ENCODE data around the gene MAP7D2.

Gene MAP7D2

DNA sequence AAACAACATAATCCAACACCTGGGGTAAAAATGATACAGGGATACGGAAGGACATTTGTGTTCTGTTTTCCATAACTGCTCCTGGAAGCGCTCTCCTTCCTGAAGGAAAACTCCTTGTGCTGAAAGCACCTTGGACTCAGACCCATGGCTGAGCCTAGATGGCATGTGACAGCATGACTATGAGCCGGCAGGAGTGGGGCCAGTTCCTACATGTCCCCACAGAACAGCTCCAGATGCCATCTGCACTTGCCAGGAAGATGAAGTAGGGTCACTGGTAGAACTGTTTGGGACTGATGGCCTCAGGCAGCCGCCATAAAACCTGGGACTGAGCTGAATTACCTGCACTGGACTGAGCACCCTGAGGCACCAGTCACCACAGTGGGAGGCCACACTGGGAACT, 69.8 kb downstream of the MAP7D2 start:
- in situ Hi-C loops (cut with MboI; ENCODE audit: low sequenced_read_pairs), result no loop called here

- in situ Hi-C loops (cut with MboI; ENCODE audit: low sequenced_read_pairs), result no loop called here
These were observed 70.5 kb downstream of the MAP7D2 start for GRCh38 chrX:20046223-20046622.

DNA sequence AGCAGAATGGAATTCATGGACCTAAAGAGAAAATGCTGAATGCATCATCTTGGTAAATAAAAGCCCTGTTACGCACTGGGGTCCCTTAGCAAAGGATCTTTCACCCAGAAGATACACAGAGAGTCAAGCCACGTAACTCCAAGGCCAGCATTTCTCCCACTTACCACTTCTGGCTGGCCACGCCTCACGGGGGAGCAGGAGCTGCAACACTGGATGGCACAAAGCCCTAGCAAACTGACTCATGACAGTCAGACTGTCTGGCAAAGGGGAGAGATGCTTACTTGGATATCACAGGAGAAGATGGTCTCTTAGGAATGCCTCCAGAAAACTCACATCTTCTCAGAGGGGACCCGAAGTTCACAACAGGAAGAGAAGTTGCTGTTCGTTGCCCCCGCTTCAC, 74.5 kb downstream of the MAP7D2 start:
- in situ Hi-C loops (cut with MboI; ENCODE audit: low sequenced_read_pairs), result no loop called here

- in situ Hi-C loops (cut with MboI; ENCODE audit: low sequenced_read_pairs), result no loop called here
These were observed 77.7 kb downstream of the MAP7D2 start for GRCh38 chrX:20038966-20039365.

- in situ Hi-C loops (cut with MboI; ENCODE audit: low sequenced_read_pairs), result no loop called here
These were observed 79.5 kb downstream of the MAP7D2 start for GRCh38 chrX:20037186-20037585.

DNA sequence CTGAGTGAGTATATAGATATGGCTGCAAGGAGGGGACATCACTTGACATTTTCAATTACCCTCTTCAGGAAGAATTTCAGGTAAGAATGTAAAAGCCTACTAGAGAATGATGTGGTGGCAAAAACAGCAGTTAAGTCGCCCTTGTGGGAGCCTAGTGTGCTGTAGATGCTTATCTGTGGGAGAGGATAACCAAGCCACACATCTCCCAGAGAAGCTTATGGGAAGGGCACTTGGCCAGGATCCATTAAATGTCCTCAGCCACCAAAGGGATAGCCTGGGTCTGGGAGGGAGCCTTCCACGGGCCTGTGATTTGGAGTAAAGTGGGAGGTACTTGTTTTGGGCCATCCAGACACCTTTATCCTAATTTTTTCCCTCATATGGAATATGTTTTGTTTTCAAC, 84.5 kb downstream of the MAP7D2 start:
- in situ Hi-C loops (cut with MboI; ENCODE audit: low sequenced_read_pairs), result no loop called here

DNA sequence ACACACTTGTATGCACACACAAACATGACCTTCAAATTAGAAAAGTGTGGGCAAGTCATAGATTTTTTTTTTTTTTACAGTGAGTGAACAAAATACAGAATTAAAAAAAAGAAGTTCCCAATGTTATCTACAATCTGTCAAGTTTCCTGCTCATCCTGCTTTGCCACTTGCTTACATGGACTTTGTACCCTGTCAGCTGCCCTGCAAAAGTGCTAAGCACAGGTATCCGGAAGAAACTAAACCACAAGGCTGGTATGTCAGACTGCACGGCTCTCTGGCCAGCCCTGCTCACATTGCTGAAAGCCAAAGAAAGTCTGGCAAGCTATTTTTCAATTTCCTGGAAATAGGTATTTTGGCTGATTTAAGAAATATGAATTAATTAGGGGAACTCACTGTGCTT, 87.0 kb downstream of the MAP7D2 start:
- in situ Hi-C loops (cut with MboI; ENCODE audit: low sequenced_read_pairs), result no loop called here

DNA sequence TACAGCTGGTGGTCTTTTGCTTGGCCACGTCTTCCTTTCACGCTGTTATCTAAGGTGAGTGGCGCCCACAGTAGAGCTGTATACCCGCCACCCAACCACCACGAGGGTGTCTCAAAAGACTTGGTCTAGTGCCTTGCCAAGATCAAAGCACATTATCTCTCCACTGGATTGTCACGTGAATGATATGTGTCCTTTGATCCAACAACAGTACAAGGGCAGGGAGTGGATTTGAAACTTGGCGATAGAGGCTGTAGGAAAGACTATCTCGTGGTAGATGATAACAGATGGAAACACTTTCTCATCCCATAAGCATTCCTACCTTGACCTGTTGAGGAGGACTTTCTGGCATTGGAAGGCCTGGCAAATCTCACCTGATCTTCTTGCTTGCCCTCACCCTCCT, 88.1 kb downstream of the MAP7D2 start:
- in situ Hi-C loops (cut with MboI; ENCODE audit: low sequenced_read_pairs), result no loop called here

DNA sequence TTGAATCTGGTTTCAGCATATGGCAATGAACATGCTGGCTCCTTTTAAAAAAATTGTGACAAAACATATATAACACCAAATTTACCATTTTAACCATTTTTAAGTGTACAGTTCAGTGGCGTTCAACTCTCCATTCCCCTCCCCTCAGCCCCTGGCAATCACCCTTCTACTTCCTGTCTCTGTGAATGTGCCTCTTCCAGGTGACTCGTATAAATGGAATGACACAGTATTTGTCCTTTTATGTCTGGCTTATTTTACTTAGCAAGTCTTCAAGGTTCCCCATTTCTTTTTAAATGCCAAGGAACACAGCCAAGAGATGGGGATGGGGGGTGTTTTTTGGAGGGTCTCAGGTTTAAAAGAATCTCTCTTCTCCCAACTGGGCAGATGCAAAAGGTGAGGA, 90.4 kb downstream of the MAP7D2 start:
- in situ Hi-C loops (cut with MboI; ENCODE audit: low sequenced_read_pairs), result no loop called here

- in situ Hi-C loops (cut with MboI; ENCODE audit: low sequenced_read_pairs), result no loop called here
These were observed 96.9 kb downstream of the MAP7D2 start for GRCh38 chrX:20019672-20020365.

- in situ Hi-C loops (cut with MboI; ENCODE audit: low sequenced_read_pairs), result no loop called here
These were observed 100.1 kb downstream of the MAP7D2 start for GRCh38 chrX:20016616-20016945.

- in situ Hi-C loops (cut with MboI; ENCODE audit: low sequenced_read_pairs), result no loop called here
These were observed 100.6 kb downstream of the MAP7D2 start for GRCh38 chrX:20015945-20016615.

DNA sequence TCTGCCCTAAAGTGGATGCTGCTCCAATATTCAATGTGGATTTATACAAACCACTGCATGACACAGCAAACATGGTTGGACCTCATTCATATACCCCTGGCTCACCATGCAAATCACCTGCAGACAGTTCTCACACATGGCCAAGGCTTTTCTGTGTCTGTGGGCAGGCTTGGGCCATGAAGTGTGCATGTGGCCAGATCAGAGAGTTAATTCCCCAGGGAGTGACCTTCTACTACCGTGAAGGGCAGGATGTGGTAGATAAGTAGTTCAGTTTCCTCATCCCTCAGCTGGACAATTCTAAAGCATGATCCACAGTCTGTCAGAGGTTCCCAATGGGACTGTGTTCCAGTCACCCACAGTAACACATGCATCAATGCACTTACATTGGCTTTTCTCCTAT, 101.3 kb downstream of the MAP7D2 start:
- in situ Hi-C loops (cut with MboI; ENCODE audit: low sequenced_read_pairs), result no loop called here

- in situ Hi-C loops (cut with MboI; ENCODE audit: low sequenced_read_pairs), result no loop called here
These were observed 105.1 kb downstream of the MAP7D2 start for GRCh38 chrX:20011608-20012007.

DNA sequence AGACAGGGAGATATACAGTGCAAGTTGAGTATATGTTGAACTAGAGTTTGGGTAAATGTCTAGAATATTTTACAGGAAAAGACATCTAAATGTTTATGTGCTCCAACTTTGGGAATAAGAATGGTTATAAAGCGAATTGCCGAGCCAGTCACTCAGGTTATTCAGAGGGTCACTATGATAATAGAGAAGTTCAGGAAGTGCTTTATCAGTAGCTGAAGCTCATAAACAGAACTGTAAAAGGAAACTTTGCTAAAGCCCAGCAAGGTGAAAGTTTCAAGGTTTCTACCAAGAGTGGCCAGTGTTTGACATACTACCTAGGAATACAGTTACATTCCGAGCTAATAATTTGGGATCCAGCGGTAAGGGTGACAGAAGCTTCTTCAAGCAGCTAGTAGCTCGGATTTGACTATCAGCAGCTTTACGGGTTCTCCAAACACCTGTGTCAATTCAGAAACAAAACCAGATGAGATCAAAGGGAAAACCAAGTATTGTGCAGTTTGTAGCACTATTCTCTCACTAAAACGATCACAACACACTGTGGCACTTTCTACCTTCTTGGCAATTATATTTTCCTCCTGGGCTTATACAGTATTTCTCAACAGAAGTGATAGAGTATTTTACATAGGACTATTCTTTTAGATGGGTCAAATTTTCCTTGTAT, 108.6 kb downstream of the MAP7D2 start:
- in situ Hi-C loops (cut with MboI; ENCODE audit: low sequenced_read_pairs), result no loop called here

- in situ Hi-C loops (cut with MboI; ENCODE audit: low sequenced_read_pairs), result no loop called here
These were observed 110.8 kb downstream of the MAP7D2 start for GRCh38 chrX:20005883-20006282.

GRCh38 chrX:20001588-20001987, 115.1 kb downstream of the MAP7D2 start:
- in situ Hi-C loops (cut with MboI; ENCODE audit: low sequenced_read_pairs), result no loop called here

DNA sequence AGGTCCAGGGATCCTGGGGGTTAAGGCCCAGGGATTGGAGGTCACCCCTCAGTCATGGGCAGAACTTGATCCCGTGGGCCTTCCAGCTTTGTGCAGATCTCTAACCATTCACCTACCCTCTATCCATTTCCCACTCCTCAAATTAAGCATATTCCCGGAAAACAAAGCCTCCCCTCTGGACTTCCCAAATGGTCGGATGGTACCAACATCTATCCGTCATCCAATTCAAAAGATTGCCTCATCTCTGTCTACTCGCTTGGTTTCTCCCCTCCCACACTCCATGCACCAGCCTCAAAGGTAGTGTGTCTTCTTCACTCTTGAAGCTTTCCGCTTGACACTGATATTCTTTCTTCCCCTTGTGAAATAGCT, 125.4 kb downstream of the MAP7D2 start:
- in situ Hi-C loops (cut with MboI; ENCODE audit: low sequenced_read_pairs), result no loop called here

DNA sequence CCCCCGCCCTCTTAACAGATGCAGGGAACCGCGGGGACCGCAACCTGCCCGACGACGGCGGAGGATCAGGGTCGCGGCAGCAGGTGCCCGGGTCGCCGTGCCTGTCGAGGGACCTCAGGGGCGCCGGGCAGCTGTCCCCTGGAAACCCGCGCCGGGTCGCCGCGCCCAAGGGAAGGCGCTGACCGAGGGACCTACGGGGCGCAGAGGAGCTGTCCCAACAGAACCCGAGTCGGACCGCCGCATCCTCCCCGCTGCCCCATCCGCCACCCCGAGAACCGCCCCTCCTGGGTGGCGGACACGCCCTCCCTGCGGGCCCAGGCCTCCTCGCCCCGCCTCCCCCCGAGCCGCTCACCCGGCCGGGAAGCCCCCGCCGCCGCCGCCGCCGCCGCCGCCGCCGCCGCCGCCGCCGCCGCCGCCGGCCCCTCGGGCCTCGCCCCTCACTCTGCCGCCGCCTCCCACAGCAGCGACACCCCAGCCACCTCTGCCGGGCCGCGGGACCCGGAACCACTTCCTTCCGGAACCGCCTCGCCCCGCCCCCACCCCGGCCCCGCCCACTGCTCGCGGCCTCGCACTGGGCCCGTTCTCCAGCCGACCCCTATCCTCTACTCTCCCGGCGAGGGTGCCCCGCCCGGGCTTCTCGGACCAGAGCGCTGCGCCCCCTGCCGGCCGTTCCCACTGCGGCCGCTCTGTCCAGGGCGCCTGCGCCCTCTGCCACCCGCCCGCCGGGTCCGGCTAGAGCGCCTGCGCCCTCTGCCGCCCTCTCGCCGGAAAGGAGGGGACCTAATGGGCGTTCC, 126.0 kb downstream of the MAP7D2 start, which contains the start of gene BCLAF3:
Gene BCLAF3, minus strand, starts transcription at position 506 of the 794 bp plus-strand sequence. CDS start 20,797 bp downstream, outside the sequence.
- in situ Hi-C loops (cut with MboI; ENCODE audit: low sequenced_read_pairs), result no loop called here

DNA sequence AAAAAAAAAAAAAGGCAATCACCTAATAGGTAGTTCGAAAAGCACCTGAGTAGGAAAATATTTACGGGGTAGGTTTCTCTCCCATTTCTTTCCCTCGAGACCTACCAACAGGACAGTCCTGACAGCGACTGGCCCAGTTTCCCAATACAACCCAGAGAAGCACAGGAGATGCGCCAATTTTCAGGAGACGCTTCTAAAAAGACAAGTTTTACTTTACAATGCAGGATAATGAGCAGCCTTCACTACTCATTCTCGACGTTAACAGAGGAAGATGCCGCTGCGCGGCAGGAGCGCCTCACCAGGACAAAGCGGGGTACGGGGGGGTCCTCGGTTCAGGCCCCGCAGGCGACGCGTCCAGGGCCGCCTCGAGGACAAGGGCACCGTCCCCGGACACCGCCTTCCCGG, 126.6 kb downstream of the MAP7D2 start:
- in situ Hi-C loops (cut with MboI; ENCODE audit: low sequenced_read_pairs), result no loop called here

DNA sequence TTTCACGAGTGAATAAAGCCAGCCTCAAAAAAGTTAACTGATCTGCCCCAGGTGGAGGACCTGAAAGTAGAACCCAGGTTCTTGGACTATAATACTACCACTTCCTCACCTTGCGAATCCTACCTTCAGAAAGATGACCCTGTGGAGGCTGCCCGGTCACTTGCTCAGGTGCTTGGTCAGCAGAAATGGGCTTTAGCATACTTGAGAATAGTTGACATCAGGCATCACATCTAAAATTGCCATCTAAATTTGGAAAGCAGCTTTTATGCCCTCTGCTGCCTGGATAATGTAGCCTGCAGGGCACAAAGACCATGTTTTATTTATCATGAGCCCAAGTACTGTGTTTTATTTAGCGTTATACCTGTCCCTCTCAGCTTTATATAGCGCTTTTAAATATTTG, 128.9 kb downstream of the MAP7D2 start:
- in situ Hi-C loops (cut with MboI; ENCODE audit: low sequenced_read_pairs), result no loop called here
